Omental fat pad (tissue), 4 donors: ENCODE data around the gene TECTB. TPM values are rescaled to one million over a fixed set of nuclear protein-coding genes. Genes with fewer than 3 reads are reported as not detected.

ENCODE experiments used
- ATAC-seq: fragments of 150-250 bp; one replicate; pipeline ENCODE4 v1.9.1; 2016; ENCODE audit warnings: mild to moderate bottlenecking, moderate library complexity; ENCODE audit not compliant: low FRiP score
- DNase-seq: peaks from one replicate; pipeline ENCODE4 v3.0.0-alpha.2; 2019; ENCODE audit warnings: low spot score
- CTCF ChIP-seq, 3 donors: fragments of 450-650 bp; IDR thresholded peaks; one replicate each; pipeline ENCODE4 v1.5.1; 2016 to 2017; ENCODE audit warnings: antibody characterized with exemption in 3 of 3, mild to moderate bottlenecking in 3 of 3, moderate library complexity in 2 of 3
- total RNA-seq, 4 donors: library from RNA; depleted of rRNA; stranded (reverse); fragments of >200 nt; gene quantifications; one replicate each; pipeline ENCODE4 v1.1.0, GENCODE V29; 2016

Gene TECTB
- total RNA-seq, 4 donors from 2014 or later, result not detected

GRCh38 chr10:112271982-112272381 lies 11.2 kb upstream of the TECTB start:
- TF ChIP-seq CTCF (IDR thresholded peaks at IDR 0.05), result no peak
- DNase-seq (no peak), ATAC-seq (peak; percentile 91)

- no peak for DNase-seq
- no peak for TF ChIP-seq CTCF (IDR thresholded peaks at IDR 0.05)
- ATAC-seq, result no peak
Observed at GRCh38 chr10:112274831-112275230, 8.4 kb upstream of the TECTB start.

- ATAC-seq, result no peak
- no peak for TF ChIP-seq CTCF (IDR thresholded peaks at IDR 0.05)
Observed at GRCh38 chr10:112275512-112276245, 7.5 kb upstream of the TECTB start.

GRCh38 chr10:112278871-112279270 lies 4.3 kb upstream of the TECTB start:
- DNase-seq (no peak), ATAC-seq (no peak)
- no peak for TF ChIP-seq CTCF (IDR thresholded peaks at IDR 0.05)

More at GRCh38 chr10:112275512-112276245, 7.5 kb upstream of the TECTB start:
- DNase-seq, result no peak

GRCh38 chr10:112279433-112279832 lies 3.8 kb upstream of the TECTB start:
- TF ChIP-seq CTCF (IDR thresholded peaks at IDR 0.05), result no peak
- DNase-seq, result no peak
- ATAC-seq, result no peak

GRCh38 chr10:112280205-112280921 lies 2.8 kb upstream of the TECTB start:
- no peak for TF ChIP-seq CTCF (IDR thresholded peaks at IDR 0.05)
- DNase-seq, result no peak
- ATAC-seq, result no peak

- TF ChIP-seq CTCF (IDR thresholded peaks at IDR 0.05), result no peak
- ATAC-seq (no peak), DNase-seq (no peak)
Observed at GRCh38 chr10:112282086-112282485, 1.1 kb upstream of the TECTB start.
